Measurements from ENCODE around the gene RLN3. TPM values are rescaled to one million over a fixed set of nuclear protein-coding genes. Genes with fewer than 3 reads are reported as not detected.

RLN3 gene
- polyA plus RNA-seq, 1 donor (not counting 4 experiments of a cell fraction or from before 2014, with no cell fraction given), result not detected

DNA sequence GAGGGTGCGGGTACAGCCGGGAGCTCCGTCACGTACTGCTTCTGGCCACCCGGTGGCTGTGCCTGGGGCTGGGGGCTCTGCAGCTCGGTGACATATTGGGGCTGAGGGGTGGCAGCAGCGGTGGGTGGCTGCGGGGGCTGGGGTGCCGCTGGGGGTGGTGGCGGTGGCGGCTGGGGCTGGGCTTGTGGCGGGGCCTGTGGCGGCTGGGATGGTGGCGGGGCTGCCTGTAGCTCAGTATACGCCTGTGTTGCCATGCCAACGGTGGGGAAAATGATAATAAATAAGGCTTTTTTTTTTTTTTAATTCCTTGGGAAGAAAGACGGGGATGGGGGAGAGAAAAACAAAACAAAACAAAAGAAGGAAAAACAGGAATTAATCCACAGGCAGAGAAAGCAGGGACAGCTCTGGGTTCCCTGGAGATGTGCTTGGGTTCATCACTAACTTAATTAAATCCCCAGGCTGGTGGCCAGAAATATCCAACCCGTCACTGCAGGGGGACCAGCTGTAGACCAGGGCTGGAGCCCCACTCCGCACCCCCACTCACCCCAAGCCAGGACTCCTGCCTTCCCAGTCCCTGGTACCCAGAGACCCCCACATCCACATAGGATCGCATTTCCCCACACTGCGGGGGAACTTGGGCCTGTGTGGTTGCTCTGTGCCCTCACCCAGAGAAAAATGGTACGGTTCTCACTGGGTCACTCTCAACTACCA, 34.2 kb upstream of the RLN3 start:
- peaks cover 8 to 11% of the 10 kb centered on the region in 2 experiments for H3K36me3 ChIP-seq (ENCODE audit: control insufficient read depth in 2 of 2, extremely low read depth in 1 of 2, insufficient read depth in 2 of 2, low read length in 2 of 2)
- H4K20me1 ChIP-seq (ENCODE audit: control insufficient read depth, extremely low read depth, insufficient read depth, low read length), result no peaks in the 10 kb centered on the region
- no peak overlapping the region for H2AFZ ChIP-seq (ENCODE audit: control insufficient read depth, low read length)
- H3K4me2 ChIP-seq (ENCODE audit: control insufficient read depth, extremely low read depth, insufficient read depth, low read depth, low read length), result no peak overlapping the region
- H3K27ac ChIP-seq (ENCODE audit: control insufficient read depth, insufficient read depth, low read length), result no peak overlapping the region
- FAIRE-seq (no peak), DNase-seq (ENCODE audit: low read depth, low spot score) (no peak)
- H3K4me3 ChIP-seq (ENCODE audit: control insufficient read depth in 2 of 3, extremely low read depth in 1 of 3, insufficient read depth in 2 of 3, low read depth in 1 of 3, low read length in 3 of 3), result no peak overlapping the region
- no peaks in the 10 kb centered on the region for H3K79me2 ChIP-seq (ENCODE audit: control insufficient read depth, insufficient read depth, low read length)
- dilution Hi-C loops (cut with MboI; ENCODE audit: extremely low pct_ligation_motif_present, low sequenced_read_pairs), result no loop called here
- H3K9me3 ChIP-seq (ENCODE audit: control insufficient read depth, low read depth, low read length), result no peaks in the 10 kb centered on the region
- H3K4me1 ChIP-seq (ENCODE audit: control insufficient read depth, extremely low read depth, insufficient read depth, low read length), result no peaks in the 10 kb centered on the region
- no peaks in the 10 kb centered on the region for H3K27me3 ChIP-seq (ENCODE audit: control insufficient read depth, extremely low read depth, insufficient read depth, low read length)
- no peak for TF ChIP-seq EZH2 (IDR thresholded peaks at IDR 0.05; ENCODE audit: low read length)
- TF ChIP-seq, protein P1, sequence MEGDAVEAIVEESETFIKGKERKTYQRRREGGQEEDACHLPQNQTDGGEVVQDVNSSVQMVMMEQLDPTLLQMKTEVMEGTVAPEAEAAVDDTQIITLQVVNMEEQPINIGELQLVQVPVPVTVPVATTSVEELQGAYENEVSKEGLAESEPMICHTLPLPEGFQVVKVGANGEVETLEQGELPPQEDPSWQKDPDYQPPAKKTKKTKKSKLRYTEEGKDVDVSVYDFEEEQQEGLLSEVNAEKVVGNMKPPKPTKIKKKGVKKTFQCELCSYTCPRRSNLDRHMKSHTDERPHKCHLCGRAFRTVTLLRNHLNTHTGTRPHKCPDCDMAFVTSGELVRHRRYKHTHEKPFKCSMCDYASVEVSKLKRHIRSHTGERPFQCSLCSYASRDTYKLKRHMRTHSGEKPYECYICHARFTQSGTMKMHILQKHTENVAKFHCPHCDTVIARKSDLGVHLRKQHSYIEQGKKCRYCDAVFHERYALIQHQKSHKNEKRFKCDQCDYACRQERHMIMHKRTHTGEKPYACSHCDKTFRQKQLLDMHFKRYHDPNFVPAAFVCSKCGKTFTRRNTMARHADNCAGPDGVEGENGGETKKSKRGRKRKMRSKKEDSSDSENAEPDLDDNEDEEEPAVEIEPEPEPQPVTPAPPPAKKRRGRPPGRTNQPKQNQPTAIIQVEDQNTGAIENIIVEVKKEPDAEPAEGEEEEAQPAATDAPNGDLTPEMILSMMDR (optimal IDR thresholded peaks at IDR 0.05 in 1 of 3, IDR thresholded peaks at IDR 0.05 in 1 of 3, conservative IDR thresholded peaks at IDR 0.05 in 1 of 3; ENCODE audit: extremely low read depth in 1 of 3, insufficient read depth in 2 of 3, low read length in 3 of 3), result no peak
- no peaks in the 10 kb centered on the region for H3K9me1 ChIP-seq (ENCODE audit: control insufficient read depth, extremely low read depth, insufficient read depth, low read length)
- H3K9ac ChIP-seq (ENCODE audit: control insufficient read depth, extremely low read depth, insufficient read depth, low read length), result no peak overlapping the region

DNA sequence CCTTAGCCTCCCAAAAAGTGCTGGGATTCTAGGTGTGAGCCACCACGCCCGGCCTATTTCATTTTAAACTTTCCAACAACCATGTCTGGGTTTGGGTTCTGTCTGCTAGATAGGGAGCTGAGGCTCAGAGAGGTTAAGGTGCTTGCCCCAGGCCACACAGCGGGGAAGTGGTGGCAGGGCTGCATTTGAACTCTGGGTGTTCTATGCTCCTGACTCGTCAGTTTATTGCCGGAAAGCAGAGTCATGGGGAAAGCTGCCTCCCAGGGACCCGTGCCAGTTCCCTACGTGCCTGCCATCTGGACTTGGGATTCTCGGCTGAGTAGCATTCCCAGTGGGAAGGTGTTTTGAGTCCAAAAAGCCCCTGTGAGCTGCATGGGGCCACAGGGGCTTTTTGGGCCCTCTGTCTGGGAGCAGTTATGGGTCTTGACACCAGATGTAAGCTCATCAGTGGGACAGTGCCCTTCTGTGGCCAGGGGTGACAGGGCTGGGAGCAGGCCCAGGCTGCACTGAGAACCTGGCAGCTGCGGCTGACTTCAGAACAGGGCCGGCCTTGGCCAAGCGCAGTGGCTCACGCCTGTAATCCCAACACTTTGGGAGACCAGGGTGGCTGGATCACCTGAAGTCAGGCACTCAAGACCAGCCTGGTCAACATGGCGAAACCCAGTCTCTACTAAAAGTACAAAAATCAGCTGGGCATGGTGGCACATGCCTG, 32.8 kb upstream of the RLN3 start:
- no peak overlapping the region for H3K27ac ChIP-seq (ENCODE audit: control insufficient read depth, insufficient read depth, low read length)
- no peak for TF ChIP-seq EZH2 (IDR thresholded peaks at IDR 0.05; ENCODE audit: low read length)
- dilution Hi-C loops (cut with MboI; ENCODE audit: extremely low pct_ligation_motif_present, low sequenced_read_pairs), result no loop called here
- H3K4me2 ChIP-seq (ENCODE audit: control insufficient read depth, extremely low read depth, insufficient read depth, low read depth, low read length), result no peak overlapping the region
- no peaks in the 10 kb centered on the region for H4K20me1 ChIP-seq (ENCODE audit: control insufficient read depth, extremely low read depth, insufficient read depth, low read length)
- no peaks in the 10 kb centered on the region for H3K27me3 ChIP-seq (ENCODE audit: control insufficient read depth, extremely low read depth, insufficient read depth, low read length)
- no peak for FAIRE-seq
- no peak overlapping the region for H2AFZ ChIP-seq (ENCODE audit: control insufficient read depth, low read length)
- no peak overlapping the region for H3K4me3 ChIP-seq (ENCODE audit: control insufficient read depth in 2 of 3, extremely low read depth in 1 of 3, insufficient read depth in 2 of 3, low read depth in 1 of 3, low read length in 3 of 3)
- peaks cover 8% of the 10 kb centered on the region in 2 experiments for H3K36me3 ChIP-seq (ENCODE audit: control insufficient read depth in 2 of 2, extremely low read depth in 1 of 2, insufficient read depth in 2 of 2, low read length in 2 of 2)
- no peaks in the 10 kb centered on the region for H3K4me1 ChIP-seq (ENCODE audit: control insufficient read depth, extremely low read depth, insufficient read depth, low read length)
- H3K9me3 ChIP-seq (ENCODE audit: control insufficient read depth, low read depth, low read length), result no peaks in the 10 kb centered on the region
- H3K9ac ChIP-seq (ENCODE audit: control insufficient read depth, extremely low read depth, insufficient read depth, low read length), result no peak overlapping the region
- no peak for DNase-seq (ENCODE audit: low read depth, low spot score)
- H3K9me1 ChIP-seq (ENCODE audit: control insufficient read depth, extremely low read depth, insufficient read depth, low read length), result no peaks in the 10 kb centered on the region
- H3K79me2 ChIP-seq (ENCODE audit: control insufficient read depth, insufficient read depth, low read length), result peaks cover under 1% of the 10 kb centered on the region

All from keratinocyte (primary cell).